ENCODE measurements around the gene STK25. TPM values are rescaled to one million over a fixed set of nuclear protein-coding genes. Genes with fewer than 3 reads are reported as not detected.

STK25 gene
- total RNA-seq, 2 experiments from 2014 or later = 120 to 201 TPM

DNA sequence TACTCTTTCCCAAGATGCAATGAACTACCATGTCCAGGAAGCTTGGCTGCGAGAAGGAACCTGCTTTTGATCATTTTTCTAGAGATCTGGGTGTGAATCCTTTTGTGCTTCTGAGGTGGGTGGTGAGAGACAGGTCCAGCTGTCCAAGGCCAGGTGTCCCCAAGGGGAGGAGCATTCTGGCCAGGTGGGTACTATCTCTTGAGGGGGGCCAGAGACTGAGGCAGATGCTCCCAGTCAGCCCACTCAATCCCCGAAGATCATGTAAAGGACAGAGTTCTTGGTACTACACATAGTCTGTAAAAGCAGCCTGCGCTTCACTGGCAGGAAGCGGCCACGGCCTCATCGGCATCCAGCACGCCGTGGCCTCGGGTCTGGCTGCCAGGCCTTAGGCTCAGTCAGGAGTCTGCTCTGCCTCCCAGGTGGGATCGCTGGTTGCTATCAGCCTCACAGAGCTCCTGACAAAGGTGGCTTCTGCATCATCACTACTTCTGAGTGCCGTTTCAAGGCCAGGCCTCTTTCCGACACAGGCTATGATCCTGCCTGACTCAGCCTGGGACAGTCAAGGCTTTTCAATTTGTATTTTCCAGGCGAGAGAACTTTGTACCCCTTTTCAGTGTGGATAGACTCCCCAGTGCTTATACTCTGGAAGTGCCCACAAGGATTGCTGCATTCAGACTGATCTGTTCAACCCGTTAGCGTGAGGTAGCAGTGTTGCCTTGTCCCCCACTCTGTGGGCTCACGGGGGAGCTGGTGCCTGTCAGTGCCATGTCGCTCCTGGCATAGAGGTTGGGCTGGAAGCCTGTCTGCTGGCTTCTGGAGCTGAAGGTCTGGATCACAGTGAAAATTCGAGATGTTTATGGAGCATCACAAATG lies 29.1 kb downstream of the STK25 start:
- intact Hi-C loops (cut with micrococcal nuclease; ENCODE audit: unreplicated experiment) = no loop called here
- BruUV-seq (replicated peaks) = no TSS peak
- Histone ChIP-seq H2AFZ (ENCODE audit: low read length) (no peak overlapping the region), H3K4me2 (ENCODE audit: low read length) (no peak overlapping the region), H3K79me2 (ENCODE audit: insufficient read depth, low read depth, low read length) (no peaks in the 10 kb centered on the region), H4K20me1 (ENCODE audit: insufficient read depth, low read length) (no peaks in the 10 kb centered on the region; the same call in 1 of the 2 replicates), H3K36me3 (ENCODE audit: insufficient read depth, low read length) (no peaks in the 10 kb centered on the region), H3K4me1 (ENCODE audit: insufficient read depth, low read length, poor library complexity, severe bottlenecking) (no peaks in the 10 kb centered on the region), H3K4me3 (ENCODE audit: low read depth, low read length, poor library complexity, severe bottlenecking) (no peak overlapping the region), H3K9me3 (ENCODE audit: low read length) (no peaks in the 10 kb centered on the region), H3K9me2 (ENCODE audit: insufficient read depth, low read length) (no peaks in the 10 kb centered on the region), H3K27ac (ENCODE audit: low read depth, low read length, poor library complexity, severe bottlenecking) (no peak overlapping the region)
- TF ChIP-seq, protein P1, sequence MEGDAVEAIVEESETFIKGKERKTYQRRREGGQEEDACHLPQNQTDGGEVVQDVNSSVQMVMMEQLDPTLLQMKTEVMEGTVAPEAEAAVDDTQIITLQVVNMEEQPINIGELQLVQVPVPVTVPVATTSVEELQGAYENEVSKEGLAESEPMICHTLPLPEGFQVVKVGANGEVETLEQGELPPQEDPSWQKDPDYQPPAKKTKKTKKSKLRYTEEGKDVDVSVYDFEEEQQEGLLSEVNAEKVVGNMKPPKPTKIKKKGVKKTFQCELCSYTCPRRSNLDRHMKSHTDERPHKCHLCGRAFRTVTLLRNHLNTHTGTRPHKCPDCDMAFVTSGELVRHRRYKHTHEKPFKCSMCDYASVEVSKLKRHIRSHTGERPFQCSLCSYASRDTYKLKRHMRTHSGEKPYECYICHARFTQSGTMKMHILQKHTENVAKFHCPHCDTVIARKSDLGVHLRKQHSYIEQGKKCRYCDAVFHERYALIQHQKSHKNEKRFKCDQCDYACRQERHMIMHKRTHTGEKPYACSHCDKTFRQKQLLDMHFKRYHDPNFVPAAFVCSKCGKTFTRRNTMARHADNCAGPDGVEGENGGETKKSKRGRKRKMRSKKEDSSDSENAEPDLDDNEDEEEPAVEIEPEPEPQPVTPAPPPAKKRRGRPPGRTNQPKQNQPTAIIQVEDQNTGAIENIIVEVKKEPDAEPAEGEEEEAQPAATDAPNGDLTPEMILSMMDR (conservative IDR thresholded peaks at IDR 0.05; ENCODE audit: low read length) = no peak
- no peak for TF ChIP-seq EZH2phosphoT487 (IDR thresholded peaks at IDR 0.05; ENCODE audit: borderline replicate concordance, low read depth, low read length)
- POLR2A ChIA-PET = no interaction called here
- CTCF ChIA-PET (ENCODE audit: unreplicated experiment) = no interaction called here
- DNase-seq (ENCODE audit: low spot score) = no peak

DNA sequence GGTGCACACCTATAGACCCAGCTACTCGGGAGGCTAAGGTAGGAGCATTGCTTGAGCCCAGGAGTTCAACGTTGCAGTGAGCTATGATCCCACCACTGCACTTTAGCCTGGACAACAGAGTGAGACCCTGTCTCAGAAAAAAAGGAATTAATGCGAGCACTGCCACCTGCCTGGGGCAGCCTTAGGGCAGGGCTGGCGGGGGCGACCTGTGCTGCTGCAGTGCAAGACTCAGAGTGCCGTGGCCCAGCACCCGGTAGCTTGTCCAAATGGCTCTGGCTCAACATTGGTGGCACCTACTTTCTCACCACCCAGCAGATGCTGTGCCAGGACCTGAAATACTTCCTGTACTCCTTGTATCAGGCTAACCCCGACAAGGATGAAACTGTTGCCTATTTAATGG lies 30.2 kb downstream of the STK25 start:
- intact Hi-C loops (cut with micrococcal nuclease; ENCODE audit: unreplicated experiment) = no loop called here
- no peak overlapping the region for H3K27ac ChIP-seq (ENCODE audit: low read depth, low read length, poor library complexity, severe bottlenecking)
- H4K20me1 ChIP-seq (ENCODE audit: insufficient read depth, low read length) = no peaks in the 10 kb centered on the region; the same call in 1 of the 2 replicates
- ChIA-PET CTCF (ENCODE audit: unreplicated experiment) (no interaction called here), POLR2A (interaction anchor here (0.6 to 0.8 kb wide), 2 partner anchors 11 to 299 kb away, joined by 3 to 4 read pairs; no protein-coding TSS in a partner anchor)
- H3K4me3 ChIP-seq (ENCODE audit: low read depth, low read length, poor library complexity, severe bottlenecking) = no peak overlapping the region
- no peaks in the 10 kb centered on the region for H3K79me2 ChIP-seq (ENCODE audit: insufficient read depth, low read depth, low read length)
- TF ChIP-seq EZH2phosphoT487 (IDR thresholded peaks at IDR 0.05; ENCODE audit: borderline replicate concordance, low read depth, low read length) = no peak
- TF ChIP-seq, protein P1 (conservative IDR thresholded peaks at IDR 0.05; ENCODE audit: low read length) = no peak
- H3K9me2 ChIP-seq (ENCODE audit: insufficient read depth, low read length) = no peaks in the 10 kb centered on the region
- no TSS peak for BruUV-seq (replicated peaks)
- H3K36me3 ChIP-seq (ENCODE audit: insufficient read depth, low read length) = no peaks in the 10 kb centered on the region
- H3K9me3 ChIP-seq (ENCODE audit: low read length) = no peaks in the 10 kb centered on the region
- no peak overlapping the region for H2AFZ ChIP-seq (ENCODE audit: low read length)
- no peaks in the 10 kb centered on the region for H3K4me1 ChIP-seq (ENCODE audit: insufficient read depth, low read length, poor library complexity, severe bottlenecking)
- DNase-seq (ENCODE audit: low spot score) = no peak
- no peak overlapping the region for H3K4me2 ChIP-seq (ENCODE audit: low read length)

DNA sequence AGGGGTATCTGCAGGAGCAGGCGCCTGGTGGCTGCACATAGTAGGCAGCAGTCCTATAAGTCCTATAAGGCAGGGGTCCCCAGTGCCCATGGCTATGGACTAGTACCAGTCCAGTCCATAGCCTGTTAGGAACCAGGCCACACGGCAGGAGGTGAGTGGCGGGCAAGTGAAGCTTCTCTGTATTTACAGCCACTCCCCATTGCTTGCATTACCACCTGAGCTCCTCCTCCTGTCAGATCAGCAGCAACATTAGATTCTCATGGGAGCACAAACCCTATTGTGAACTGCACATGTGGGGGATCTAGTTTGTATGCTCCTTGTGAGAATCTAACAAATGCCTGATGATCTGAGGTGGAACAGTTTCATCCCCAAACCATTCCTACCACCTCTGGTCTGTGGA lies 33.1 kb downstream of the STK25 start:
- no peak overlapping the region for H3K27ac ChIP-seq (ENCODE audit: low read depth, low read length, poor library complexity, severe bottlenecking)
- intact Hi-C loops (cut with micrococcal nuclease; ENCODE audit: unreplicated experiment) = no loop called here
- H3K9me3 ChIP-seq (ENCODE audit: low read length) = no peaks in the 10 kb centered on the region
- H3K9me2 ChIP-seq (ENCODE audit: insufficient read depth, low read length) = no peaks in the 10 kb centered on the region
- no peak overlapping the region for H3K4me2 ChIP-seq (ENCODE audit: low read length)
- H3K4me1 ChIP-seq (ENCODE audit: insufficient read depth, low read length, poor library complexity, severe bottlenecking) = no peaks in the 10 kb centered on the region
- ChIA-PET POLR2A (interaction anchor here (0.6 kb wide), 1 partner anchor 50 kb away, joined by 3 read pairs; no protein-coding TSS in a partner anchor), CTCF (ENCODE audit: unreplicated experiment) (no interaction called here)
- H3K79me2 ChIP-seq (ENCODE audit: insufficient read depth, low read depth, low read length) = no peaks in the 10 kb centered on the region
- DNase-seq (ENCODE audit: low spot score) = no peak
- no TSS peak for BruUV-seq (replicated peaks)
- H3K4me3 ChIP-seq (ENCODE audit: low read depth, low read length, poor library complexity, severe bottlenecking) = no peak overlapping the region
- H2AFZ ChIP-seq (ENCODE audit: low read length) = no peak overlapping the region
- TF ChIP-seq, protein P1 (conservative IDR thresholded peaks at IDR 0.05; ENCODE audit: low read length) = no peak
- TF ChIP-seq EZH2phosphoT487 (IDR thresholded peaks at IDR 0.05; ENCODE audit: borderline replicate concordance, low read depth, low read length) = no peak
- H4K20me1 ChIP-seq (ENCODE audit: insufficient read depth, low read length) = no peaks in the 10 kb centered on the region
- H3K36me3 ChIP-seq (ENCODE audit: insufficient read depth, low read length) = no peaks in the 10 kb centered on the region
